GM12874 (cell line): ENCODE results near the gene TUT7.

ENCODE experiments used
- TF ChIP-seq, protein P1 (sequence below): IDR thresholded peaks from 2 replicates; pipeline ENCODE4 v1.5.1; 2011; ENCODE audit warnings: low read depth, mild to moderate bottlenecking, control low read depth, low read length, moderate library complexity; ENCODE audit not compliant: insufficient read depth

Gene TUT7

GRCh38 chr9:86369810-86370209 is 15.6 kb upstream of the TUT7 start:
- TF ChIP-seq, protein P1, sequence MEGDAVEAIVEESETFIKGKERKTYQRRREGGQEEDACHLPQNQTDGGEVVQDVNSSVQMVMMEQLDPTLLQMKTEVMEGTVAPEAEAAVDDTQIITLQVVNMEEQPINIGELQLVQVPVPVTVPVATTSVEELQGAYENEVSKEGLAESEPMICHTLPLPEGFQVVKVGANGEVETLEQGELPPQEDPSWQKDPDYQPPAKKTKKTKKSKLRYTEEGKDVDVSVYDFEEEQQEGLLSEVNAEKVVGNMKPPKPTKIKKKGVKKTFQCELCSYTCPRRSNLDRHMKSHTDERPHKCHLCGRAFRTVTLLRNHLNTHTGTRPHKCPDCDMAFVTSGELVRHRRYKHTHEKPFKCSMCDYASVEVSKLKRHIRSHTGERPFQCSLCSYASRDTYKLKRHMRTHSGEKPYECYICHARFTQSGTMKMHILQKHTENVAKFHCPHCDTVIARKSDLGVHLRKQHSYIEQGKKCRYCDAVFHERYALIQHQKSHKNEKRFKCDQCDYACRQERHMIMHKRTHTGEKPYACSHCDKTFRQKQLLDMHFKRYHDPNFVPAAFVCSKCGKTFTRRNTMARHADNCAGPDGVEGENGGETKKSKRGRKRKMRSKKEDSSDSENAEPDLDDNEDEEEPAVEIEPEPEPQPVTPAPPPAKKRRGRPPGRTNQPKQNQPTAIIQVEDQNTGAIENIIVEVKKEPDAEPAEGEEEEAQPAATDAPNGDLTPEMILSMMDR = no peak

DNA sequence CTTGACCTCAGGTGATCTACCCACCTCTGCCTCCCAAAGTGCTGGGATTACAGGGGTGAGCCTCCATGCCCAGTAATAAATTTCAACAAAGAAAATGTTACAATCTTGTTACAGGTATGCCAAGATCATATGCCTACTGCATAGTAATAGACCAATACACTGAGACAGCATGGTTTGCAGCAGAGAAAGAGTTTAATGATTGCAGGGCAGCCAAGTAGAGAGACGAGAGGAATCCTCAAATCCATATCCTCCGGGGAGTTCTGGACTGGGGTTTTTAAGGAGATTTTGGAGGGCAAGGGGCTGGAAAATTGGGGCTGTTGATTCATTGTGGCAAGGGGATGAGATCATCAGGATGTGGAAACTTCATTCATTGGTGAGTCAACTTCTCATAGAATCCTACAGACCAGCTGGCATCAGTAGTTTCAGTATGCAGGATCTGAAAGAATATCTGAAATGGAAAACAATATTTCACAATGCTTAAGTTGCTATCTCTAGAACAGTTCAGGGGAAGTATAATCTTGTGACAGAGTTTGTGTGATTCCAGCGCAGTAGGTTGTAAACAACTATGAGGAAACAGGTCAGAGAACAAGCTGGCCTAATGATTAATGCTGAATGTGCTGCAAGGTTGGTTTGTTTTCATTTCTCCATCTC is 14.8 kb upstream of the TUT7 start:
- TF ChIP-seq, protein P1 = no peak

GRCh38 chr9:86361176-86361575 is 7.0 kb upstream of the TUT7 start:
- TF ChIP-seq, protein P1 = no peak

GRCh38 chr9:86359151-86359879 is 5.1 kb upstream of the TUT7 start:
- TF ChIP-seq, protein P1 = no peak

- TF ChIP-seq, protein P1 = no peak
Observed at GRCh38 chr9:86356871-86357866, 3.0 kb upstream of the TUT7 start.

DNA sequence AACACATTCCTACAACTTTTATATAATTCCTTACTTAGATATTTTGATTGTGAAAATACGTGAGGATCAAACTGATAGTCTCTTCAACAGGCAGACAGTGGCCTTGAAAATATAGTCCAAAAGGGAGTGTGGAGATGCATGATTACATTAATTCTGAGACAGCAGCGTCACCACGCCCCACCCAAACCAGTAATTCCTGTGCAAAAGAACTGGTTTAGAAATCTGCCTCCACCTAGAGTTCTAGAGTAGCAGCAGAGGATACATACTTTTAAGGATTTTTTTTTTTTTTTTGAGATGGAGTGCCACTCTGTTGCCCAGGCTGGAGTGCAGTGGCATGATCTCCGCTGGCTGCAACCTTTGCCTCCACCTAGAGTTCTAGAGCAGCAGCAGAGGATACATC is 1.6 kb upstream of the TUT7 start:
- TF ChIP-seq, protein P1 = no peak

DNA sequence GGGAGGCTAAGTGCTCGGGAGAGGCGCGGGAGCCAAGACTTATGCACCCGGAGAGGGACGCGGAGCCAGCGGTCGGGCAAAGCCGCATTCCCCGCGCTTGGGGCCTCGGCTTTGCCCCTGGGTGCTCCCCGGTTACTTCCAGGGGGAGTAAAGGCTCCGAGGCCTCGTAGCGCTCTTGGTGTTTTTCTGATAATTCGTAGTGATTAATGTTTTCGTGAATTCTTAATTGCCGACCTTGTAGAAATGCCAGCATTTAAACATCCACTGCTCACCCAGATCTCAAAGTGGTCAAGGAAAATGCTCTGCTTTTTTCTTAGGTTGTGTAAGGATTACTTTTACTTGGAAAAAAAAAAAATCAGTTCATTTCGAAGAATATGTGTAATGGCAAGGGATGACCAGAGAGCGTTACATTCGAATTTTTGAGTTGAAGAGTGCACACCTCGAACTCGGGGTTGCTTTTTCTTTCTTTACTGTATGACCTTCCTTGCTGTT is 654 bp upstream of the TUT7 start:
- TF ChIP-seq, protein P1 = no peak
